ENCODE data around the gene CCDC60.

CCDC60 gene

DNA sequence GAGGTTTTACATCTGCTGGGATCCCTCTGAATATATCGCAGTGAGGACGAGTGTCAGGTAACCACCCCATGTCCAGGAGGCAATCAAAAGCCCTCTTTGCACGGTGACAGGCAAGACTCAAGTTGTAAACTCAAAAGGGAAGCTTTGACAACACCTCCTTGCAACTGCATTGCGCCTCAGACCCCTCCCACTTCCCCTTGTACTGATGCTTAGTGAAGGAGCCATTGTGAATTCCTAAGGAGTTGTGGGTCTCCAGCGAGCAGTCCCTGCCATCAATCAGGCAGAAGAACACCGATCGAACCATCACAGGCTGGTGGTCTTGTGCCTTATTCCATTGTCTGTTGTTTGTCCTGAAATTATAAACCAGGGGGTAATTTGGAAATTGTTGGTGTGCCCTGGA lies 112.6 kb downstream of the CCDC60 start:
- DNase-seq (ENCODE audit: insufficient read length, low spot score) (no peak), FAIRE-seq (no peak)
- no peak for TF ChIP-seq POU2F2 (IDR thresholded peaks at IDR 0.05; ENCODE audit: low read depth, low read length)
- TF ChIP-seq TAF1 (IDR thresholded peaks at IDR 0.05; ENCODE audit: low read depth, low read length), result no peak
- TF ChIP-seq POLR2AphosphoS5 (IDR thresholded peaks at IDR 0.05; ENCODE audit: low read depth, low read length), result no peak
- no peak for TF ChIP-seq PAX5 (IDR thresholded peaks at IDR 0.05; ENCODE audit: insufficient read depth, low read length, severe bottlenecking)
- no peak for TF ChIP-seq SPI1 (IDR thresholded peaks at IDR 0.05; ENCODE audit: low read depth, low read length)
- TF ChIP-seq POLR2A (IDR thresholded peaks at IDR 0.05; ENCODE audit: low read depth, low read length), result no peak

DNA sequence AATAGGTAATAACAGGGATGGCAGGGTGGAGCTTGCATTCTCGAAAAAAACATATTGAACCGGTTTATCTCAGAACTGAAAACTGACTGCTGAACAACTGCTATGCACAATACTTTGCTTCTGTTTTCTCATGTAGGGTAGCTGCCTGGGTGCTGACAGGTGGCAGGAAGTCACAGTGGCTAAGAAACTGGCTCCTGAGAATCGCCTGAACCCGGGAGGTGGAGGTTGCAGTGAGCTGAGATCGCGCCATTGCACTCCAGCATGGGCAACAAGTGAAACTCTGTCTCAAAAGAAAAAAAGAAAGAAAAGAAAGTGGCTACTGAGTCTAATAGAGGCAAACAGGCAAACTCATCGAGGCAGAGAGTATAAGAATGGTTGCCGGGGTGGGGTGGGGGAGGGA lies 113.1 kb downstream of the CCDC60 start:
- DNase-seq (ENCODE audit: insufficient read length, low spot score) (no peak), FAIRE-seq (no peak)
- no peak for TF ChIP-seq PAX5 (IDR thresholded peaks at IDR 0.05; ENCODE audit: insufficient read depth, low read length, severe bottlenecking)
- TF ChIP-seq POU2F2 (IDR thresholded peaks at IDR 0.05; ENCODE audit: low read depth, low read length), result no peak
- no peak for TF ChIP-seq SPI1 (IDR thresholded peaks at IDR 0.05; ENCODE audit: low read depth, low read length)
- no peak for TF ChIP-seq POLR2A (IDR thresholded peaks at IDR 0.05; ENCODE audit: low read depth, low read length)
- no peak for TF ChIP-seq POLR2AphosphoS5 (IDR thresholded peaks at IDR 0.05; ENCODE audit: low read depth, low read length)
- TF ChIP-seq TAF1 (IDR thresholded peaks at IDR 0.05; ENCODE audit: low read depth, low read length), result no peak

DNA sequence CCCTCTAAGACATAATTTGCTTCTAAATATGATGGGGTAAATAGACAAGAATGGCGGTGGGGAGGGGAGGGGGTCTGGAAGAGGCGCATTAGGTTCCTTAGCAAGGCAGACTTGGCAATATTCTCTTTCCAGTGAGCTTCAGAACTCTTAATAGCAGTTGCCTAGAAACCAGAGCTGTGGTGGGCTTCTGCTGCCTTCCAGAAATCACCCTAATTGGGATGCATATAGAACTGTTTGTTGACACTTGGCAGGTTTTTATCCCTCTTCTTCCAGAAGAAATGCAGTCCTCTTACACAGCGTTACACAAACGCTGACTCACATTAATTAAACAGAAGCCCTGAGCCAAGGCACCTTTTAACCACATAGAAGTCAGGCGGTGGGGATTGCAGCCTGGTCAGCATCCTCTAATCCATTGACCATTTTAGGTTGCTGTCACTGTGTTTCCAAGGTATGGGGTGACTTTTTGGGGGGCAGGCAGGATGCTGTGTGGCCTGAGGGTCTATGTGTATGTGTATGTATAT lies 114.1 kb downstream of the CCDC60 start:
- TF ChIP-seq POLR2A (IDR thresholded peaks at IDR 0.05; ENCODE audit: low read depth, low read length) (no peak), POU2F2 (IDR thresholded peaks at IDR 0.05; ENCODE audit: low read depth, low read length) (no peak), PAX5 (IDR thresholded peaks at IDR 0.05; ENCODE audit: insufficient read depth, low read length, severe bottlenecking) (no peak), SPI1 (IDR thresholded peaks at IDR 0.05; ENCODE audit: low read depth, low read length) (no peak), POLR2AphosphoS5 (IDR thresholded peaks at IDR 0.05; ENCODE audit: low read depth, low read length) (no peak), TAF1 (IDR thresholded peaks at IDR 0.05; ENCODE audit: low read depth, low read length) (no peak)
- no peak for FAIRE-seq
- DNase-seq (ENCODE audit: insufficient read length, low spot score), result no peak

- no peak for FAIRE-seq
- DNase-seq (ENCODE audit: insufficient read length, low spot score), result no peak
- no peak for TF ChIP-seq SPI1 (IDR thresholded peaks at IDR 0.05; ENCODE audit: low read depth, low read length)
- TF ChIP-seq PAX5 (IDR thresholded peaks at IDR 0.05; ENCODE audit: insufficient read depth, low read length, severe bottlenecking), result no peak
- TF ChIP-seq TAF1 (IDR thresholded peaks at IDR 0.05; ENCODE audit: low read depth, low read length), result no peak
- TF ChIP-seq POLR2A (IDR thresholded peaks at IDR 0.05; ENCODE audit: low read depth, low read length), result no peak
- TF ChIP-seq POU2F2 (IDR thresholded peaks at IDR 0.05; ENCODE audit: low read depth, low read length), result no peak
- TF ChIP-seq POLR2AphosphoS5 (IDR thresholded peaks at IDR 0.05; ENCODE audit: low read depth, low read length), result no peak
These were observed 116.2 kb downstream of the CCDC60 start for GRCh38 chr12:119450771-119451170.

DNA sequence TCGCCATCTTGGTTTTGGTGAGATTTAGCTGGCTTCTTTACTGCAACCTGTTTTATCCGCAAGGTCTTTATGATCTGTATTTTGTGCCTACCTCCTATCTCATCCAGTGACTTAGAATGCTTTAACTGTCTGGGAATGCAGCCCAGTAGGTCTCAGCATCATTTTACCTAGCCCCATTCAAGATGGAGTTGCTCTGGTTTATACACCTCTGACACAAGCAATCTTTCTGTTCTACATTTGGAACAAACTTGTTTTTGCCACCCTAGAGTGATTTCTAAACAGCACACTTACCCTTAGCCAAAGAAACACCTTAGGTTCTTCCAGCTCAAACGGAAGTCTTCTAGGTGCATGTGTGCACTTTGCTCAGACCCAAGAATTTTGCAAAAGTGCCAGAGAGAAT lies 122.3 kb downstream of the CCDC60 start:
- no peak for FAIRE-seq
- TF ChIP-seq POLR2AphosphoS5 (IDR thresholded peaks at IDR 0.05; ENCODE audit: low read depth, low read length), result no peak
- TF ChIP-seq SPI1 (IDR thresholded peaks at IDR 0.05; ENCODE audit: low read depth, low read length), result no peak
- no peak for TF ChIP-seq TAF1 (IDR thresholded peaks at IDR 0.05; ENCODE audit: low read depth, low read length)
- TF ChIP-seq PAX5 (IDR thresholded peaks at IDR 0.05; ENCODE audit: insufficient read depth, low read length, severe bottlenecking), result no peak
- no peak for TF ChIP-seq POLR2A (IDR thresholded peaks at IDR 0.05; ENCODE audit: low read depth, low read length)

DNA sequence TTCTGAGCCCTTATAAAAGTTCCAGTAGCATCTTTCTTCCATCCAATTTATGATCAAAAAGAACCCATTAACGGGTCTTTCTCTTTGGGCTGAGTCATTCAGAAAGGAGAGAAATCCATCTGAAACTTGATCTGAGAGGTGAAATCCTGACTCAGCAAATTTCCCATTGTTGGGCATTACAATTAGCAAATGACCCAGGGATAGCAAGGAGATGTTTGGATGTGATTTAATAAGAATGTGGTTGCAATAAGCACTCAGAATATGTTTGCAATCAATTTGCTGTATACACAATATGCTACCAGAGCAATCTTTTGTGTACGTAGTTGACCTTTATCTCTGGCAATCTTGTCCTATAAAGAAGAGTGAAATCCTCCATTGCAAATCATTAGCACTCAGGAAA lies 122.7 kb downstream of the CCDC60 start:
- TF ChIP-seq POLR2AphosphoS5 (IDR thresholded peaks at IDR 0.05; ENCODE audit: low read depth, low read length) (no peak), POLR2A (IDR thresholded peaks at IDR 0.05; ENCODE audit: low read depth, low read length) (no peak), POU2F2 (IDR thresholded peaks at IDR 0.05; ENCODE audit: low read depth, low read length) (no peak), TAF1 (IDR thresholded peaks at IDR 0.05; ENCODE audit: low read depth, low read length) (no peak), SPI1 (IDR thresholded peaks at IDR 0.05; ENCODE audit: low read depth, low read length) (no peak), PAX5 (IDR thresholded peaks at IDR 0.05; ENCODE audit: insufficient read depth, low read length, severe bottlenecking) (no peak)
- DNase-seq (ENCODE audit: insufficient read length, low spot score), result no peak
- no peak for FAIRE-seq

More for the DNA sequence above, 122.3 kb downstream of the CCDC60 start:
- no peak for DNase-seq (ENCODE audit: insufficient read length, low spot score)

DNA sequence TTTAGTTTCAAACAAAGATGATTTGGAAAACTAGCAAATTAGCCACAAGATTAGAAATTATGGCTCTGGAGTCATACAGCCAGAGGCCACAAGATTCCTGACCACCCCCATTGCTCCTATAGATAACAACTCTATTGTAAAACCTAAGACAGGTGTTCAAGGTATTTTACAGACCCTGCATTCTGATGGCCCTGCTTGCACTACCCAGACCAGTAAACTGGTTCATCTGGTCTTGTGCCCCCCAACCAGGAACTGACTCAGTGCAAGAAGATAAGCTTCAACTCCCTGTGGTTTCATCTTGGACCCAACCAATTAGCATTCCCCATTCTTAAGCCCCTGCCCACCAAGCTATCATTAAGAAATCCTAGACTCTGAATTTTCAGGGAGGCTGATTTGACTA lies 125.0 kb downstream of the CCDC60 start:
- DNase-seq (ENCODE audit: insufficient read length, low spot score), result no peak
- TF ChIP-seq SPI1 (IDR thresholded peaks at IDR 0.05; ENCODE audit: low read depth, low read length) (no peak), POLR2A (IDR thresholded peaks at IDR 0.05; ENCODE audit: low read depth, low read length) (no peak), POU2F2 (IDR thresholded peaks at IDR 0.05; ENCODE audit: low read depth, low read length) (no peak), POLR2AphosphoS5 (IDR thresholded peaks at IDR 0.05; ENCODE audit: low read depth, low read length) (no peak), TAF1 (IDR thresholded peaks at IDR 0.05; ENCODE audit: low read depth, low read length) (no peak), PAX5 (IDR thresholded peaks at IDR 0.05; ENCODE audit: insufficient read depth, low read length, severe bottlenecking) (no peak)
- no peak for FAIRE-seq

DNA sequence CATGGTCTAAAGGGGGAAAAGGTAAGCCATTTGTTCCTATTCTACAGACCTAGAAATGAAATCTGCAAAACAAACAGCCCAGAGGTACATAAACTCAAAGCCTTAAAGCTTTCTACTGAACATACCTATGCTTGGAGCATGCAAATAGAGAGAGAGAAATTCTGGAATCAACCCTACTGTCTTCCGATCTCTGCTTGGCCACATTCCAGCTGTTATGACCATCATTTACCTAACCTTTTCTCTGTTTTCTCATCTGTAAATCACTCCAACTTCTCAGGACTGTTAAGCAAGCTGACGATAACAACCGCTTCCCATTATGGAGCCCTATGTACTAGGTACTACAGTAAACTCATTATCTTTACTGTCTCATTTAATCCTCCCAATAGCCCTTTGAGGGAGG lies 126.3 kb downstream of the CCDC60 start:
- DNase-seq (ENCODE audit: insufficient read length, low spot score), result no peak
- no peak for FAIRE-seq
- TF ChIP-seq SPI1 (IDR thresholded peaks at IDR 0.05; ENCODE audit: low read depth, low read length) (no peak), TAF1 (IDR thresholded peaks at IDR 0.05; ENCODE audit: low read depth, low read length) (no peak), POLR2AphosphoS5 (IDR thresholded peaks at IDR 0.05; ENCODE audit: low read depth, low read length) (no peak), POU2F2 (IDR thresholded peaks at IDR 0.05; ENCODE audit: low read depth, low read length) (no peak), POLR2A (IDR thresholded peaks at IDR 0.05; ENCODE audit: low read depth, low read length) (no peak), PAX5 (IDR thresholded peaks at IDR 0.05; ENCODE audit: insufficient read depth, low read length, severe bottlenecking) (no peak)

DNA sequence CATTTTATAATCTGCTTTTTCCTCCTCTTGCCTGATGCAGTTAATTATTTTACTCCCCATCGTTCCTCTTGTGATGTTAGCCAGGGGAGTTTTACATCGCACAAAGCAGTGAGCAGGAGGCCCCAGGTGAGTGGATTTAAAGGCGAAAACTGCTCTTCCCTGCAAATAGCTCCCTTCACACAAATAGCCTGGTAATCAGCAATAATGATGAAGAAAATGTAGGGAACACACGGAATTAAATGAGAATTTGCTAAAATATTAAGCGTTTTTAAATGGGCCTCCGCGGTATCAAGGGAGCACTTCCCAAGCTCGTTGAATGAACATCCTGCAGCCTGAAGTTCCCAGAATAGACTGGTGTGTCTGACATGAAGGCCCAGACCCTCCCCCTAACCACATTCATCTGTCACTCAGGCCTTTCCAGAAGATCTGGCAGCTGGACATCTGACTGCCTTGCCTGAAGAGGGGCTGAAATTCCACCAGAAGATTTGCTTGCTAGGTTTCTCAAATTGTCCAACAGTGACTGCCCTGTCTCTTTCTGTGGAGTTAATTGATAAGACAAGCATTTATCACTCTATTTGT lies 127.2 kb downstream of the CCDC60 start:
- no peak for FAIRE-seq
- TF ChIP-seq POU2F2 (IDR thresholded peaks at IDR 0.05; ENCODE audit: low read depth, low read length), result no peak
- no peak for TF ChIP-seq SPI1 (IDR thresholded peaks at IDR 0.05; ENCODE audit: low read depth, low read length)
- no peak for TF ChIP-seq POLR2AphosphoS5 (IDR thresholded peaks at IDR 0.05; ENCODE audit: low read depth, low read length)
- no peak for TF ChIP-seq TAF1 (IDR thresholded peaks at IDR 0.05; ENCODE audit: low read depth, low read length)
- no peak for TF ChIP-seq POLR2A (IDR thresholded peaks at IDR 0.05; ENCODE audit: low read depth, low read length)
- no peak for TF ChIP-seq PAX5 (IDR thresholded peaks at IDR 0.05; ENCODE audit: insufficient read depth, low read length, severe bottlenecking)
- no peak for DNase-seq (ENCODE audit: insufficient read length, low spot score)

Data from GM12891 (cell line).